Body of pancreas (tissue), 4 donors: ENCODE data around the gene SMIM35. TPM values are rescaled to one million over a fixed set of nuclear protein-coding genes. Genes with fewer than 3 reads are reported as not detected.

Source experiments
- ATAC-seq: fragments of 150-250 bp; one replicate; pipeline ENCODE4 v1.9.1; 2016
- DNase-seq, 4 donors: peaks; one replicate each; pipeline ENCODE4 v3.0.0-alpha.2; 2019
- H3K27ac ChIP-seq, 4 donors: fragments of 200-600 bp; sonication (generic); 1 replicate in 3 of 4; 2 replicates in 1 of 4; pipeline versions ENCODE4 v1.5.1 to v1.6.1; 2016 to 2019; ENCODE audit warnings: mild to moderate bottlenecking in 1 of 4, mixed read lengths in 1 of 4, moderate library complexity in 1 of 4
- H3K27me3 ChIP-seq, 2 donors: fragments of 200-600 bp; sonication (generic); one replicate each; pipeline ENCODE4 v1.6.0; 2016; ENCODE audit warnings: mild to moderate bottlenecking in 1 of 2
- H3K36me3 ChIP-seq, 2 donors: fragments of 200-600 bp; sonication (generic); replicated peaks in 1 of 2; 2 replicates each; pipeline ENCODE4 v1.5.1; 2016; ENCODE audit warnings: low read depth in 2 of 2; ENCODE audit not compliant: insufficient read depth in 1 of 2
- H3K4me1 ChIP-seq: fragments of 200-600 bp; sonication (generic); one replicate; pipeline ENCODE4 v1.6.0; 2016
- H3K4me3 ChIP-seq, 2 donors: fragments of 200-600 bp; sonication (generic); 1 replicate in 1 of 2; 2 replicates in 1 of 2; pipeline ENCODE4 v1.5.1; 2016 to 2019
- H3K9me3 ChIP-seq, 3 donors: fragments of 200-600 bp; sonication (generic); 1 replicate in 2 of 3; 2 replicates in 1 of 3; pipeline ENCODE4 v1.5.1; 2016
- POLR2A ChIP-seq, 3 donors: fragments of 450-650 bp; IDR thresholded peaks; one replicate each; pipeline ENCODE4 v1.6.1; 2016; ENCODE audit warnings: antibody characterized with exemption in 3 of 3, mild to moderate bottlenecking in 2 of 3
- WGBS, 2 donors: methylation state at CpG; one replicate each; pipeline ENCODE4 v1.1.5; 2017; 5-methylcytosine and 5-hydroxymethylcytosine counted together
- intact Hi-C: fragments of 100-400 bp; cut with DNase I; formaldehyde crosslinking; loops from one replicate; pipeline ENCODE4 v1.15.1; 2023
- total RNA-seq, 2 donors: library from RNA; depleted of rRNA; stranded (reverse); fragments of >200 nt; gene quantifications; one replicate each; pipeline ENCODE4 v1.1.0, GENCODE V29; 2016
- TF ChIP-seq, protein P1 (sequence below), 7 experiments: fragments of 450-650 bp in 4 of 7; fragments of 200-600 bp in 3 of 7; sonication (generic) in 3 of 7; IDR thresholded peaks; one replicate each; pipeline ENCODE4 v1.5.1; 2016 to 2019; ENCODE audit warnings: antibody characterized with exemption in 7 of 7

The SMIM35 gene
- total RNA-seq = not detected

DNA sequence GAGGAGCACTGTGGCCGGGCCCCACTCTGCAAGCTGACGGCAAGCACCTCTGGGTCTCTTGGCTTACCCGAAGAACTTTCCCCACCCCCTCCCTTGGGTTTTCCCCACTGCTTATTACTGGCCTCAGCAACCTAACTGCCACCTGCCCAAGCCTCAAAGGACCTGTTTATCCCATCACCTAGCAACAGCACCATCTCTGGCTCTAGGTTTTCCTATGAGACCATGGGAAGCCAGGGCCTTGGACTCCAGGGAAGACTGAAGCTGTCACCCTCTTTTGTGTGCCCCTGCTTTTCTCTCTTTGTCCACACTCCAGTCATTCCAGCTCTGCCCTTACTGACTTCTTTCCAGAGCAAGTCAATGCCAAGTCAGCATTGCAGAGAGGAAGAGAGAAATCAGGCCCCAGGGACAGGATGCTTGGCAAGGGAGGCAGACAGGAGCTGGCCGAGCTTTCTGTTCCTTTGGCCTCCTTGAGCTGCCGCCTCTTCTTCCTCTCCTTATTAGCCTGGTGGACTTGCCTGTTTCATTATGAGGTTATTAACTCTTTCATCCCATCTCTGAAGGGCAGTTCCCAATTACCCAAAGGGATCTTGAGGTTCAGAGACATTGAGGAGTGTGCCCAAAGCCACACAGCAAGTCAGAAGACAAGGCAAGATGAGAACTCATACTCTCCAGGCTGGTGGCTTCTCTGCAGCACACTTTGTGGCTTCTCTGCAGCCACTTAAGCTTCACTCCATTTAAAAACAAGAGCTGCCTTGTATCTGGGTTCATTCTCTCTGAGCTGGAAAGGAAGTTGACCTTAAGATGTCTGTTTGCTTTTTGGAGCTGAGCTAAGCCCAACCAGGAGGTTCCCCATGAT, at the start of gene SMIM35:
SMIM35 (minus strand) TSS at position 51 of the 856 bp plus-strand sequence. CDS start 206 bp downstream, outside the sequence.
- intact Hi-C loops = no loop called here
- whole genome bisulfite sequencing, 2 donors = 68 to 85% methylated on average over 5 of the region's 5 CpGs
- H3K27me3 ChIP-seq = no peaks in the 10 kb centered on the region
- DNase-seq (peak in 1 of 4 donors; percentile 16), ATAC-seq (no peak)
- H3K9me3 ChIP-seq = no peaks in the 10 kb centered on the region
- H3K4me3 ChIP-seq = no peak within 1 kb of the TSS
- no peak for TF ChIP-seq POLR2A (IDR thresholded peaks at IDR 0.05)
- no peak within 1 kb of the TSS for H3K27ac ChIP-seq
- no peaks in the 10 kb centered on the region for H3K36me3 ChIP-seq
- no peaks in the 10 kb centered on the region for H3K4me1 ChIP-seq

DNA sequence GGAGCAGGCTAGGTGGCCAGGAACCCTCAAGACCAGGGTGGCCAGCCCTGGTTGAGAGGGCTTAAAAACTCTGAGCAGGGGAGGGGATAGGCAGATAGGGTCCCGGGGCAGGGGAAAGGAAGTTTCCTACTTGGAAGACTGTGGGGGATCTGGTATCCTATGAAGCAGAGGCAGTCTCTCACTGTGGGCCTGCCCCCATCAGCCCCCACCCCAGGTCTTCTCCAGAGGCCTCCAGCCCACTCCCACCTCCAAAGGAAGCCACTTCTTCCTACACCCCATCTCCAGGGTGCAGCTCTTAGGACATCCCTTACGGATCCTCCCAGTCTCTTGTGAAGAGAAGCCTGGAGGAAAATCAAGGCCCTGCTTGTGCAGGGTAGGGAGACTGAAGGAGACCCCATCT, 49.6 kb upstream of the SMIM35 start:
- ATAC-seq (no peak), DNase-seq (no peak)
- H3K36me3 ChIP-seq = no peaks in the 10 kb centered on the region
- WGBS, 2 donors = 77 to 84% methylated on average over 2 of the region's 2 CpGs
- no peaks in the 10 kb centered on the region for H3K9me3 ChIP-seq
- H3K4me1 ChIP-seq = no peaks in the 10 kb centered on the region
- intact Hi-C loops = no loop called here
- TF ChIP-seq, protein P1, sequence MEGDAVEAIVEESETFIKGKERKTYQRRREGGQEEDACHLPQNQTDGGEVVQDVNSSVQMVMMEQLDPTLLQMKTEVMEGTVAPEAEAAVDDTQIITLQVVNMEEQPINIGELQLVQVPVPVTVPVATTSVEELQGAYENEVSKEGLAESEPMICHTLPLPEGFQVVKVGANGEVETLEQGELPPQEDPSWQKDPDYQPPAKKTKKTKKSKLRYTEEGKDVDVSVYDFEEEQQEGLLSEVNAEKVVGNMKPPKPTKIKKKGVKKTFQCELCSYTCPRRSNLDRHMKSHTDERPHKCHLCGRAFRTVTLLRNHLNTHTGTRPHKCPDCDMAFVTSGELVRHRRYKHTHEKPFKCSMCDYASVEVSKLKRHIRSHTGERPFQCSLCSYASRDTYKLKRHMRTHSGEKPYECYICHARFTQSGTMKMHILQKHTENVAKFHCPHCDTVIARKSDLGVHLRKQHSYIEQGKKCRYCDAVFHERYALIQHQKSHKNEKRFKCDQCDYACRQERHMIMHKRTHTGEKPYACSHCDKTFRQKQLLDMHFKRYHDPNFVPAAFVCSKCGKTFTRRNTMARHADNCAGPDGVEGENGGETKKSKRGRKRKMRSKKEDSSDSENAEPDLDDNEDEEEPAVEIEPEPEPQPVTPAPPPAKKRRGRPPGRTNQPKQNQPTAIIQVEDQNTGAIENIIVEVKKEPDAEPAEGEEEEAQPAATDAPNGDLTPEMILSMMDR (IDR thresholded peaks at IDR 0.05) = no peak
- TF ChIP-seq POLR2A (IDR thresholded peaks at IDR 0.05) = no peak
- no peak overlapping the region for H3K27ac ChIP-seq
- H3K27me3 ChIP-seq = no peaks in the 10 kb centered on the region
- H3K4me3 ChIP-seq = no peak overlapping the region

DNA sequence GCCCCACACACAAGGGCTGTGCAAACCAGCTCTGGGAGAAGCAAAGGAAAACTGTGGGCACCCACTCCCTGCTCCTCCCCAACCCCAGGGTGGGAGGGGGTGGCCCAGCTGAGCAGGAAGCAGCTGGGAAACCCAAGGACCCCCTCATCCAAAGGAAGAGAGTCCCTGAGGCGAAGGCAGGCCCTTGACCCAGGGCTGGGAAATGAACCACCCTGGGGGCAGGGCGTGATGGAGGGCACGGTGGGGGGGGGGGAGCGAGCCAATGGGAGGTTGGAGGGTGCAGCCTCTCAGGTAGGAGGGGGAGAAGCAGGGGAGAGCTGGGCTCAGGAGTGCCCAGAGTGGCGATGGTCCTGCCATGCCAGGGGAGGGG, 49.0 kb upstream of the SMIM35 start:
- no peak overlapping the region for H3K4me3 ChIP-seq
- H3K9me3 ChIP-seq = no peaks in the 10 kb centered on the region
- WGBS, 2 donors = 83 to 88% methylated on average over 5 of the region's 5 CpGs
- no peak overlapping the region for H3K27ac ChIP-seq
- intact Hi-C loops = no loop called here
- H3K27me3 ChIP-seq = no peaks in the 10 kb centered on the region
- no peaks in the 10 kb centered on the region for H3K4me1 ChIP-seq
- H3K36me3 ChIP-seq = no peaks in the 10 kb centered on the region
- DNase-seq (no peak), ATAC-seq (no peak)
- no peak for TF ChIP-seq POLR2A (IDR thresholded peaks at IDR 0.05)
- TF ChIP-seq, protein P1 (IDR thresholded peaks at IDR 0.05) = no peak

DNA sequence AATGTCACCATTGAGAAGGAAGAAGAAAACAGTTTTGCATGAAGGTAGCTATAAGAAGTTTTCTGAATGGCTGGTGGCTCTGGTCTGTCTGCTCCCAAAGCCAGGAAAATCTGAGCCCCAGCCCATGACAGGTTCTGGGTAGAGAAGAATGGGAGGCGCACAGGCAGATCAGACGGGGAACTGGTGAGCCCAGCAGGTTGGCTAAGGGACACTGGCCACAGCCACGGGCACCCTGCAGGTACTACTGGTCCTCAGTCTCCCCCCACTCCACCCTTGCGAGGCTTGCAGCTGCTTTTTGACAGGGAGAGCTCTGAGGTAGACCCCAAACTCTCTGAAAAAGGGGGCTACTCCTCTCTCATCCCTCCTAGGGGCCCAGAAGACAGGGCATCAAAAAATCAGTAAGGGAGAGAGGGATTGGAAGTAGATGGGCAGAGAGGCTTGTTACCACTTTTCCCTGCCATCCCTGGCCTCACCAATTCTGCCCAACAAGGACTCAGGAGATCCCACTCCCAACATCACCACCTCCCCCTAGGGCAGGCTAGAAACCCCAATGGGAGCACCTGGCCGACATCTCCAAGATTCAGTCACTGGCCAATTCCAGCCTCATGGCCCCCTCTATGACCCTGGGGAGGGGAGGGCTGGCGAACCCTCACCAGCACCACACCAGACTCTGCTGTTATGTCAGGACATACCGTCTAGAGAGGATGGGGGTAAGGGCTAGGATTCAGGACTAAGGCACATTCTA, 48.5 kb upstream of the SMIM35 start:
- Histone ChIP-seq H3K4me3 (no peak overlapping the region), H3K27me3 (no peaks in the 10 kb centered on the region), H3K27ac (no peak overlapping the region), H3K4me1 (no peaks in the 10 kb centered on the region), H3K9me3 (no peaks in the 10 kb centered on the region), H3K36me3 (no peaks in the 10 kb centered on the region)
- TF ChIP-seq POLR2A (IDR thresholded peaks at IDR 0.05) = no peak
- TF ChIP-seq, protein P1 (IDR thresholded peaks at IDR 0.05) = no peak
- DNase-seq (no peak), ATAC-seq (no peak)
- intact Hi-C loops = no loop called here
- 70 to 71% methylated on average over 6 to 7 of the region's 7 CpGs for WGBS, 2 donors

DNA sequence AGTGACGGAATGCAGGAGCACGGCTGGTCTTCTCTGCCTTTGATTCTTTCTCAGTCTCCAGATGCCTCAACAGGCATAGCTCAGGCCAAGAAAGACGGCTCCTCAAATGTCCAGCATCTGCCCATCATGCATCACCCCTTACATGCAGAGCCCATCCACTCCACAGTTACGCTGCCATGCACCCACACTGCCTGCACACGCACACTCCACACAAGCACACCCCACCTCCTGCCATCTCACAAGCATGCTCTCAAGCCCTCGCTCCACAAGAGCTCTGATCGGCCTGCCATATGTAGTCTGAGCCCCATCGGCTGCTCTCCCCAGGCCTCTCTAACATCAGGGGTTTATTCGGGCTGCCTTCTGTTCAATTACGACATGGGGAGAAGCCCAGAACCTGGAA, 47.1 kb upstream of the SMIM35 start:
- Histone ChIP-seq H3K4me1 (no peaks in the 10 kb centered on the region), H3K9me3 (no peaks in the 10 kb centered on the region), H3K4me3 (no peak overlapping the region), H3K27ac (no peak overlapping the region), H3K27me3 (no peaks in the 10 kb centered on the region), H3K36me3 (no peaks in the 10 kb centered on the region)
- TF ChIP-seq, protein P1 (IDR thresholded peaks at IDR 0.05) = no peak
- TF ChIP-seq POLR2A (IDR thresholded peaks at IDR 0.05) = no peak
- no peak for ATAC-seq
- 91 to 93% methylated on average over 10 of the region's 10 CpGs for WGBS, 2 donors
- DNase-seq = no peak
- intact Hi-C loops = no loop called here
